HepG2 (cell line): ENCODE measurements around the gene AGMO. TPM values are rescaled to one million over a fixed set of nuclear protein-coding genes. Genes with fewer than 3 reads are reported as not detected.

Experiments
- ATAC-seq: fragments of 200-7000 bp; cut with Tn5 transposase; 3 replicates; pipeline ENCODE4 v1.9.1; 2020; ENCODE audit warnings: mild to moderate bottlenecking, moderate library complexity
- BruUV-seq: library from RNA; stranded (reverse); fragments of 400-500 nt; replicated peaks from 2 replicates; lab custom pipeline; 2021; lab: Mats Ljungman, UMichigan
- CTCF ChIA-PET: fragments of 300-600 bp; formaldehyde crosslinking; extraction: SDS; loops from one replicate; lab custom pipeline; 2021; ENCODE audit warnings: low total read pairs, inconsistent platforms, low intra/inter-chr PET ratio; lab: Yijun Ruan, JAX
- POLR2A ChIA-PET: fragments of 350-600 bp; sonication (Branson Sonifier 250); formaldehyde crosslinking; loops from one replicate; lab custom pipeline; 2020; ENCODE audit warnings: antibody characterized with exemption, inconsistent platforms; lab: Yijun Ruan, JAX
- DNase-seq: peaks from one replicate; pipeline ENCODE4 v3.0.0-alpha.2; 2015; ENCODE audit warnings: low spot score
- FAIRE-seq: peaks from 3 replicates; lab custom pipeline; 2011; peaks lifted over from hg19 to GRCh38; lab: Jason Lieb, UNC
- H2AFZ ChIP-seq: one replicate; pipeline ENCODE4 v1.6.1; 2011; ENCODE audit warnings: low read length, inconsistent platforms
- H3K27ac ChIP-seq: fragments of 300-600 bp; 3 replicates; pipeline ENCODE4 v1.8.0; 2011; ENCODE audit warnings: mixed run types, mild to moderate bottlenecking, mixed read lengths, low read length, inconsistent platforms; ENCODE audit not compliant: insufficient read depth; ENCODE audit errors: extremely low read length
- H3K27me3 ChIP-seq, 2 experiments: fragments of 200-600 bp in 1 of 2; 2 replicates in 1 of 2; 3 replicates in 1 of 2; pipeline versions ENCODE4 v1.6.0 to v1.8.0; 2011; ENCODE audit warnings: low read length in 2 of 2, mild to moderate bottlenecking in 2 of 2, moderate library complexity in 2 of 2, inconsistent platforms in 1 of 2; ENCODE audit not compliant: insufficient read depth in 2 of 2, control insufficient read depth in 1 of 2
- H3K36me3 ChIP-seq, 2 experiments: fragments of 200-600 bp in 1 of 2; replicated peaks in 1 of 2; 2 replicates in 1 of 2; 3 replicates in 1 of 2; pipeline versions ENCODE4 v1.5.1 to v1.8.0; 2011; ENCODE audit warnings: low read length in 2 of 2, inconsistent platforms in 1 of 2; ENCODE audit not compliant: insufficient read depth in 2 of 2, control insufficient read depth in 1 of 2
- H3K4me1 ChIP-seq: 2 replicates; pipeline ENCODE4 v1.5.1; 2012; ENCODE audit warnings: low read length, inconsistent platforms; ENCODE audit not compliant: insufficient read depth
- H3K4me2 ChIP-seq: 2 replicates; pipeline ENCODE4 v1.6.0; 2011; ENCODE audit warnings: low read depth, low read length, inconsistent platforms
- H3K4me3 ChIP-seq, 3 experiments: fragments of 200-600 bp in 1 of 3; sonication (generic), shearing (Covaris generic) in 1 of 3; replicated peaks in 1 of 3; 2 replicates each; pipeline ENCODE4 v1.5.1; 2011 to 2016; ENCODE audit warnings: low read length in 3 of 3, inconsistent platforms in 2 of 3, low read depth in 2 of 3, mild to moderate bottlenecking in 2 of 3, control low read depth in 1 of 3, mixed read lengths in 1 of 3; ENCODE audit not compliant: insufficient read depth in 1 of 3
- H3K79me2 ChIP-seq: one replicate; pipeline ENCODE4 v1.6.1; 2011; ENCODE audit warnings: low read length, inconsistent platforms; ENCODE audit not compliant: insufficient read depth
- H3K9ac ChIP-seq: 2 replicates; pipeline ENCODE4 v1.6.0; 2011; ENCODE audit warnings: mild to moderate bottlenecking, low read depth, low read length, inconsistent platforms; ENCODE audit not compliant: insufficient read depth
- H3K9me3 ChIP-seq: 2 replicates; pipeline ENCODE4 v1.5.1; 2012; ENCODE audit warnings: mild to moderate bottlenecking, low read length
- H4K20me1 ChIP-seq: 2 replicates; pipeline ENCODE4 v1.6.0; 2011; ENCODE audit warnings: inconsistent platforms, mild to moderate bottlenecking, low read length, moderate library complexity; ENCODE audit not compliant: insufficient read depth
- ARID4A ChIP-seq: sonication (generic); formaldehyde crosslinking; IDR thresholded peaks from 2 replicates; pipeline ENCODE4 v1.5.0; 2020; ENCODE audit warnings: mild to moderate bottlenecking, missing genetic modification reagents, borderline replicate concordance
- ATF5 ChIP-seq: sonication (generic); formaldehyde crosslinking; IDR thresholded peaks from 2 replicates; pipeline ENCODE4 v1.4.0; 2020; ENCODE audit warnings: mild to moderate bottlenecking, low read depth, missing genetic modification reagents
- CENPBD1 ChIP-seq: sonication (generic); formaldehyde crosslinking; IDR thresholded peaks from 2 replicates; pipeline ENCODE4 v1.8.0; 2022; ENCODE audit warnings: missing genetic modification reagents, low read depth, mild to moderate bottlenecking, borderline replicate concordance
- CREBL2 ChIP-seq: sonication (generic); formaldehyde crosslinking; IDR thresholded peaks from 2 replicates; pipeline ENCODE4 v1.8.1; 2023; ENCODE audit warnings: missing genetic modification reagents, mild to moderate bottlenecking, borderline replicate concordance
- GATAD1 ChIP-seq: IDR thresholded peaks from 2 replicates; pipeline ENCODE4 v1.6.1; 2016; ENCODE audit warnings: missing genetic modification reagents, missing compliant biosample characterization
- NR2F1 ChIP-seq, 2 experiments: fragments of 450-650 bp in 1 of 2; formaldehyde crosslinking in 1 of 2; IDR thresholded peaks; 2 replicates each; pipeline versions ENCODE4 v1.5.0 to v1.6.1; 2016 to 2020; ENCODE audit warnings: mild to moderate bottlenecking in 1 of 2, missing compliant biosample characterization in 1 of 2, missing genetic modification reagents in 1 of 2, moderate library complexity in 1 of 2
- RFXANK ChIP-seq: IDR thresholded peaks from 2 replicates; pipeline ENCODE4 v1.6.1; 2016
- ZNF891 ChIP-seq: sonication (generic); formaldehyde crosslinking; IDR thresholded peaks from 2 replicates; pipeline ENCODE4 v1.5.0; 2020; ENCODE audit warnings: mild to moderate bottlenecking, missing genetic modification reagents
- WGBS: methylation state at CpG from one replicate; pipeline ENCODE4 v1.1.6; 2017; ENCODE audit warnings: low lambda C conversion rate; 5-methylcytosine and 5-hydroxymethylcytosine counted together
- in situ Hi-C: cut with HindIII; loops from 2 replicates; pipeline ENCODE4 v1.10.0; 2017; ENCODE audit warnings: low pct_unique_long_range_greater_than_20kb; ENCODE audit not compliant: extremely low pct_ligation_motif_present
- intact Hi-C: fragments of 100-400 bp; cut with micrococcal nuclease; formaldehyde crosslinking; loops from one replicate; pipeline ENCODE4 v1.10.0; 2022; ENCODE audit not compliant: unreplicated experiment
- polyA plus RNA-seq, 8 experiments: library from polyadenylated mRNA; depleted of rRNA in 3 of 8; stranded (reverse) in 7 of 8; unstranded in 1 of 8; fragments of >200 nt; fragmentation: Illumina TruSeq in 4 of 8; extraction: Trizol in 4 of 8; gene quantifications; 2 replicates each; pipeline versions ENCODE4 v1.2.1 to v1.2.3, GENCODE V29; 2011 to 2016; ENCODE audit warnings: low read depth in 4 of 8, missing spikeins in 1 of 8, mixed read lengths in 1 of 8; ENCODE audit not compliant: insufficient read depth in 1 of 8
- total RNA-seq, 5 experiments: library from RNA; depleted of rRNA; stranded (reverse); fragments of >200 nt; fragmentation: Illumina TruSeq; extraction: Trizol; gene quantifications; 2 replicates each; pipeline ENCODE4 v1.2.3, GENCODE V29; 2016; ENCODE audit warnings: low read depth in 1 of 5
- TF ChIP-seq, protein P1 (sequence below): sonication (generic); formaldehyde crosslinking; IDR thresholded peaks from 2 replicates; pipeline ENCODE4 v1.4.0; 2020; ENCODE audit warnings: mild to moderate bottlenecking, missing genetic modification reagents
- TF ChIP-seq, protein P2 (sequence below): sonication (generic); formaldehyde crosslinking; conservative IDR thresholded peaks from 2 replicates; pipeline ENCODE4 v1.5.0; 2020; ENCODE audit warnings: missing genetic modification reagents

Gene AGMO
- total and polyA plus RNA-seq, 2 of the 13 experiments (the other 11 are each of a cell fraction or from before 2014, with no cell fraction given) = 0.22 to 0.50 TPM

GRCh38 chr7:15485431-15485830 is 76.4 kb downstream of the AGMO start (continued):
- no peak for TF ChIP-seq ATF5 (CRISPR knock-in tag)
- no peak for TF ChIP-seq CENPBD1 (CRISPR knock-in tag)
- TF ChIP-seq, protein P1, sequence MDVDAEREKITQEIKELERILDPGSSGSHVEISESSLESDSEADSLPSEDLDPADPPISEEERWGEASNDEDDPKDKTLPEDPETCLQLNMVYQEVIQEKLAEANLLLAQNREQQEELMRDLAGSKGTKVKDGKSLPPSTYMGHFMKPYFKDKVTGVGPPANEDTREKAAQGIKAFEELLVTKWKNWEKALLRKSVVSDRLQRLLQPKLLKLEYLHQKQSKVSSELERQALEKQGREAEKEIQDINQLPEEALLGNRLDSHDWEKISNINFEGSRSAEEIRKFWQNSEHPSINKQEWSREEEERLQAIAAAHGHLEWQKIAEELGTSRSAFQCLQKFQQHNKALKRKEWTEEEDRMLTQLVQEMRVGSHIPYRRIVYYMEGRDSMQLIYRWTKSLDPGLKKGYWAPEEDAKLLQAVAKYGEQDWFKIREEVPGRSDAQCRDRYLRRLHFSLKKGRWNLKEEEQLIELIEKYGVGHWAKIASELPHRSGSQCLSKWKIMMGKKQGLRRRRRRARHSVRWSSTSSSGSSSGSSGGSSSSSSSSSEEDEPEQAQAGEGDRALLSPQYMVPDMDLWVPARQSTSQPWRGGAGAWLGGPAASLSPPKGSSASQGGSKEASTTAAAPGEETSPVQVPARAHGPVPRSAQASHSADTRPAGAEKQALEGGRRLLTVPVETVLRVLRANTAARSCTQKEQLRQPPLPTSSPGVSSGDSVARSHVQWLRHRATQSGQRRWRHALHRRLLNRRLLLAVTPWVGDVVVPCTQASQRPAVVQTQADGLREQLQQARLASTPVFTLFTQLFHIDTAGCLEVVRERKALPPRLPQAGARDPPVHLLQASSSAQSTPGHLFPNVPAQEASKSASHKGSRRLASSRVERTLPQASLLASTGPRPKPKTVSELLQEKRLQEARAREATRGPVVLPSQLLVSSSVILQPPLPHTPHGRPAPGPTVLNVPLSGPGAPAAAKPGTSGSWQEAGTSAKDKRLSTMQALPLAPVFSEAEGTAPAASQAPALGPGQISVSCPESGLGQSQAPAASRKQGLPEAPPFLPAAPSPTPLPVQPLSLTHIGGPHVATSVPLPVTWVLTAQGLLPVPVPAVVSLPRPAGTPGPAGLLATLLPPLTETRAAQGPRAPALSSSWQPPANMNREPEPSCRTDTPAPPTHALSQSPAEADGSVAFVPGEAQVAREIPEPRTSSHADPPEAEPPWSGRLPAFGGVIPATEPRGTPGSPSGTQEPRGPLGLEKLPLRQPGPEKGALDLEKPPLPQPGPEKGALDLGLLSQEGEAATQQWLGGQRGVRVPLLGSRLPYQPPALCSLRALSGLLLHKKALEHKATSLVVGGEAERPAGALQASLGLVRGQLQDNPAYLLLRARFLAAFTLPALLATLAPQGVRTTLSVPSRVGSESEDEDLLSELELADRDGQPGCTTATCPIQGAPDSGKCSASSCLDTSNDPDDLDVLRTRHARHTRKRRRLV (CRISPR knock-in tag) = no peak
- TF ChIP-seq GATAD1 (CRISPR knock-in tag) = no peak

GRCh38 chr7:15481132-15481531 is 80.7 kb downstream of the AGMO start:
- Histone ChIP-seq H2AFZ (no peak overlapping the region), H3K79me2 (no peaks in the 10 kb centered on the region), H3K9me3 (peaks cover 74% of the 10 kb centered on the region), H3K27ac (no peak overlapping the region), H3K4me1 (no peaks in the 10 kb centered on the region), H3K27me3 (no peaks in the 10 kb centered on the region), H3K4me3 (no peak overlapping the region), H4K20me1 (no peaks in the 10 kb centered on the region), H3K36me3 (no peaks in the 10 kb centered on the region), H3K9ac (no peak overlapping the region), H3K4me2 (no peak overlapping the region)
- FAIRE-seq (no peak), DNase-seq (no peak), ATAC-seq (no peak)
- no TSS peak for BruUV-seq
- WGBS = 17% methylated on average over 2 of the region's 2 CpGs
- in situ Hi-C loops = no loop called here
- intact Hi-C loops = no loop called here
- ChIA-PET CTCF (no interaction called here), POLR2A (no interaction called here)
- no peak for TF ChIP-seq NR2F1 (CRISPR knock-in tag; IDR thresholded peaks at IDR 0.05)
- TF ChIP-seq, protein P2, sequence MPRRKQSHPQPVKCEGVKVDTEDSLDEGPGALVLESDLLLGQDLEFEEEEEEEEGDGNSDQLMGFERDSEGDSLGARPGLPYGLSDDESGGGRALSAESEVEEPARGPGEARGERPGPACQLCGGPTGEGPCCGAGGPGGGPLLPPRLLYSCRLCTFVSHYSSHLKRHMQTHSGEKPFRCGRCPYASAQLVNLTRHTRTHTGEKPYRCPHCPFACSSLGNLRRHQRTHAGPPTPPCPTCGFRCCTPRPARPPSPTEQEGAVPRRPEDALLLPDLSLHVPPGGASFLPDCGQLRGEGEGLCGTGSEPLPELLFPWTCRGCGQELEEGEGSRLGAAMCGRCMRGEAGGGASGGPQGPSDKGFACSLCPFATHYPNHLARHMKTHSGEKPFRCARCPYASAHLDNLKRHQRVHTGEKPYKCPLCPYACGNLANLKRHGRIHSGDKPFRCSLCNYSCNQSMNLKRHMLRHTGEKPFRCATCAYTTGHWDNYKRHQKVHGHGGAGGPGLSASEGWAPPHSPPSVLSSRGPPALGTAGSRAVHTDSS = no peak
- no peak for TF ChIP-seq ZNF891 (CRISPR knock-in tag)
- TF ChIP-seq ARID4A (CRISPR knock-in tag) = no peak
- TF ChIP-seq CREBL2 (CRISPR knock-in tag) = no peak
- TF ChIP-seq RFXANK (CRISPR knock-in tag) = no peak
